ENCODE results near the gene FAF1.

DNA sequence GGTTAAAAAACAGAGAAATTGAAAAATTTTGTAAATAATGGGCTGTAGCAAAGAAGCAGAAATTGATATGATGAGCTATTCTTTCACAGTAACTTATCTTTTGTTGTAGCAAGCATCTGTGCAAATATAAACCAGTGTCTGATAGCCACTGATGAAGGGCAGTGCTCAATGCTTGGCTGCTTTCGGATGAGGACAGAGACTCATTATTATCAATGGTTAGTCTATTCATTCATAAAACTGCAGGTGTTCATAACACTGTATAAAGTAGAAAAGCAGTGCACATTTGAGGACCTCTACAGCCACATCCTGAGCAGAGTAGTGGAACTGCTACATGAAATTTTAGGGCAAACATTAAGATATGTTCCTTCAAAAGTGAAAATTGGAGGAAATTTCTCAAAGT, 107.2 kb downstream of the FAF1 start:
- no peak for TF ChIP-seq POLR2A (IDR thresholded peaks at IDR 0.05; ENCODE audit: low read length)
- no peak for TF ChIP-seq GATA1 (IDR thresholded peaks at IDR 0.05; ENCODE audit: low read depth, low read length)
